ENCODE results near the gene SEC14L5. TPM values are rescaled to one million over a fixed set of nuclear protein-coding genes. Genes with fewer than 3 reads are reported as not detected.

Gene SEC14L5
- total and polyA plus RNA-seq, 2 experiments from 2014 or later = 2.6 to 5.9 TPM

- Mint-ChIP-seq H3K9me3 (no peaks in the 10 kb centered on the region), H3K36me3 (ENCODE audit: low read depth) (no peaks in the 10 kb centered on the region), H3K27me3 (ENCODE audit: insufficient read depth, low read depth, poor library complexity) (peaks cover 2% of the 10 kb centered on the region), H3K27ac (no peak overlapping the region), H3K4me1 (no peaks in the 10 kb centered on the region; the same call in 2 of the 3 replicates), H3K4me3 (no peak overlapping the region)
- H3K79me2 ChIP-seq (replicated peaks; ENCODE audit: insufficient read depth) = no peaks in the 10 kb centered on the region
- TF ChIP-seq ZNF462 (CRISPR knock-in tag; IDR thresholded peaks at IDR 0.05) (no peak), STAT1 (IDR thresholded peaks at IDR 0.05; ENCODE audit: unreplicated experiment) (no peak), CTCF (conservative IDR thresholded peaks at IDR 0.05; ENCODE audit: low read depth in 2 of 2) (no peak), POLR2AphosphoS5 (IDR thresholded peaks at IDR 0.05; ENCODE audit: low read depth) (no peak), ZNF331 (CRISPR knock-in tag; IDR thresholded peaks at IDR 0.05; ENCODE audit: low read depth) (no peak), ZNF114 (CRISPR knock-in tag; IDR thresholded peaks at IDR 0.05) (no peak), EZH2phosphoT487 (IDR thresholded peaks at IDR 0.05; ENCODE audit: unreplicated experiment) (no peak), NANOG (IDR thresholded peaks at IDR 0.05; ENCODE audit: borderline replicate concordance) (no peak), REST (IDR thresholded peaks at IDR 0.05; ENCODE audit: unreplicated experiment) (no peak), ETS1 (IDR thresholded peaks at IDR 0.05) (no peak), EZH2 (IDR thresholded peaks at IDR 0.05; ENCODE audit: low read depth, unreplicated experiment) (no peak), JUNB (IDR thresholded peaks at IDR 0.05; ENCODE audit: unreplicated experiment) (no peak)
- DNase-seq (ENCODE audit: low spot score) = no peak
- no peaks in the 10 kb centered on the region for H3K27me3 ChIP-seq (ENCODE audit: insufficient read depth)
- no peak overlapping the region for H3K4me2 ChIP-seq
- H3K4me3 ChIP-seq = no peak overlapping the region
- no peaks in the 10 kb centered on the region for H3K36me3 ChIP-seq (ENCODE audit: insufficient read depth)
- no peak overlapping the region for H3K27ac ChIP-seq (ENCODE audit: low read depth)
- no peak overlapping the region for H2AFZ ChIP-seq
- H3K9me2 ChIP-seq (ENCODE audit: insufficient read depth) = no peaks in the 10 kb centered on the region
- H3K4me1 ChIP-seq (ENCODE audit: insufficient read depth) = no peaks in the 10 kb centered on the region
- 0 out of 2 replicates have a peak, but pooled peaks cover 3% of the 10 kb centered on the region for H3F3A ChIP-seq (replicated peaks; ENCODE audit: low read depth)
- no peak for ATAC-seq
- H4K20me1 ChIP-seq (replicated peaks; ENCODE audit: insufficient read depth) = no peaks in the 10 kb centered on the region; the same call in 1 of the 2 replicates
Measured at GRCh38 chr16:4911970-4912386, 46.2 kb upstream of the SEC14L5 start.
